Glomerular visceral epithelial cell (primary cell): ENCODE results near the gene GABRB3.
"Not testable (repeated sequence)": the region's sequence is repeated elsewhere in the genome, so short reads cannot be mapped to it uniquely, and the experiment has no call there.

Source experiments
- DNase-seq: peaks from one replicate; pipeline ENCODE4 v3.0.0-alpha.2; 2016; ENCODE audit errors: extremely low spot score

GABRB3 gene

GRCh38 chr15:26736502-26737248, 36.2 kb downstream of the GABRB3 start:
- DNase-seq, result no peak

GRCh38 chr15:26731965-26732364, 40.9 kb downstream of the GABRB3 start:
- DNase-seq, result no peak

- no peak for DNase-seq
These were observed 43.3 kb downstream of the GABRB3 start for GRCh38 chr15:26729581-26729980.

GRCh38 chr15:26729030-26729429, 43.8 kb downstream of the GABRB3 start:
- no peak for DNase-seq

- DNase-seq, result no peak
These were observed 48.3 kb downstream of the GABRB3 start for GRCh38 chr15:26724381-26725150.

- DNase-seq, result no peak
These were observed 50.2 kb downstream of the GABRB3 start for GRCh38 chr15:26722621-26723160.

- DNase-seq, result no peak
These were observed 51.5 kb downstream of the GABRB3 start for GRCh38 chr15:26721232-26721967.

GRCh38 chr15:26720546-26720945, 52.3 kb downstream of the GABRB3 start:
- DNase-seq, result no peak

- not testable (repeated sequence) for DNase-seq
These were observed 53.0 kb downstream of the GABRB3 start for GRCh38 chr15:26719866-26720265.

GRCh38 chr15:26716069-26716468, 56.8 kb downstream of the GABRB3 start:
- DNase-seq, result no peak

- DNase-seq, result no peak
These were observed 59.4 kb downstream of the GABRB3 start for GRCh38 chr15:26713498-26713897.

- DNase-seq, result no peak
These were observed 60.5 kb downstream of the GABRB3 start for GRCh38 chr15:26712335-26712734.

GRCh38 chr15:26711445-26711844, 61.4 kb downstream of the GABRB3 start:
- DNase-seq, result no peak

GRCh38 chr15:26702381-26702780, 70.5 kb downstream of the GABRB3 start:
- no peak for DNase-seq

- no peak for DNase-seq
These were observed 74.3 kb downstream of the GABRB3 start for GRCh38 chr15:26698555-26698954.

- DNase-seq, result no peak
These were observed 75.0 kb downstream of the GABRB3 start for GRCh38 chr15:26697913-26698312.

- DNase-seq, result no peak
These were observed 81.6 kb downstream of the GABRB3 start for GRCh38 chr15:26691249-26691648.

GRCh38 chr15:26690778-26691177, 82.1 kb downstream of the GABRB3 start:
- DNase-seq, result no peak

- no peak for DNase-seq
These were observed 83.4 kb downstream of the GABRB3 start for GRCh38 chr15:26689462-26689861.

GRCh38 chr15:26686547-26687187, 86.2 kb downstream of the GABRB3 start:
- DNase-seq, result no peak

GRCh38 chr15:26682598-26683164, 90.2 kb downstream of the GABRB3 start:
- DNase-seq, result no peak
